Stomach (tissue), 4 donors: Measurements from ENCODE around the gene TMCC2.

Experiments used
- CTCF ChIP-seq, 7 experiments: fragments of 450-650 bp in 4 of 7; fragments of 200-600 bp in 3 of 7; sonication (generic) in 3 of 7; IDR thresholded peaks; one replicate each; pipeline ENCODE4 v1.5.1; 2016 to 2019; ENCODE audit warnings: antibody characterized with exemption in 7 of 7, control low read depth in 2 of 7, mild to moderate bottlenecking in 1 of 7
- EP300 ChIP-seq: sonication (generic); formaldehyde crosslinking; IDR thresholded peaks from one replicate; pipeline ENCODE4 v1.6.1; 2017; ENCODE audit warnings: antibody characterized with exemption
- POLR2A ChIP-seq, 4 donors: fragments of 450-650 bp; IDR thresholded peaks; one replicate each; pipeline ENCODE4 v1.6.1; 2016; ENCODE audit warnings: antibody characterized with exemption in 4 of 4, control low read depth in 2 of 4, mild to moderate bottlenecking in 1 of 4, moderate library complexity in 1 of 4

GRCh38 chr1:205263580-205264190, 35.9 kb downstream of the TMCC2 start:
- no peak for TF ChIP-seq EP300
- no peak for TF ChIP-seq POLR2A (IDR thresholded peaks at IDR 0.05)
- no peak for TF ChIP-seq CTCF (IDR thresholded peaks at IDR 0.05)
